GM19193 (cell line): ENCODE data around the gene CD44.

Experiments
- POLR2A ChIP-seq: IDR thresholded peaks from 4 replicates; pipeline ENCODE4 v1.6.1; 2011; ENCODE audit not compliant: insufficient read depth, insufficient read length; ENCODE audit errors: extremely low read depth

CD44 gene

GRCh38 chr11:35272391-35272902 is 133.5 kb downstream of the CD44 start:
- no peak for TF ChIP-seq POLR2A

GRCh38 chr11:35274909-35275785 is 136.2 kb downstream of the CD44 start:
- no peak for TF ChIP-seq POLR2A

- TF ChIP-seq POLR2A: no peak
Measured at GRCh38 chr11:35275786-35276170, 136.8 kb downstream of the CD44 start.

GRCh38 chr11:35276396-35277145 is 137.6 kb downstream of the CD44 start:
- no peak for TF ChIP-seq POLR2A

GRCh38 chr11:35277827-35278226 is 138.9 kb downstream of the CD44 start:
- no peak for TF ChIP-seq POLR2A

- TF ChIP-seq POLR2A: no peak
Measured at GRCh38 chr11:35280727-35281126, 141.8 kb downstream of the CD44 start.

- no peak for TF ChIP-seq POLR2A
Measured at GRCh38 chr11:35281169-35281688, 142.3 kb downstream of the CD44 start.
